ENCODE data around the gene ATP6AP1. TPM values are rescaled to one million over a fixed set of nuclear protein-coding genes. Genes with fewer than 3 reads are reported as not detected.

ATP6AP1 gene
- total RNA-seq, 2 experiments from 2014 or later: 38.5 to 39.6 TPM

DNA sequence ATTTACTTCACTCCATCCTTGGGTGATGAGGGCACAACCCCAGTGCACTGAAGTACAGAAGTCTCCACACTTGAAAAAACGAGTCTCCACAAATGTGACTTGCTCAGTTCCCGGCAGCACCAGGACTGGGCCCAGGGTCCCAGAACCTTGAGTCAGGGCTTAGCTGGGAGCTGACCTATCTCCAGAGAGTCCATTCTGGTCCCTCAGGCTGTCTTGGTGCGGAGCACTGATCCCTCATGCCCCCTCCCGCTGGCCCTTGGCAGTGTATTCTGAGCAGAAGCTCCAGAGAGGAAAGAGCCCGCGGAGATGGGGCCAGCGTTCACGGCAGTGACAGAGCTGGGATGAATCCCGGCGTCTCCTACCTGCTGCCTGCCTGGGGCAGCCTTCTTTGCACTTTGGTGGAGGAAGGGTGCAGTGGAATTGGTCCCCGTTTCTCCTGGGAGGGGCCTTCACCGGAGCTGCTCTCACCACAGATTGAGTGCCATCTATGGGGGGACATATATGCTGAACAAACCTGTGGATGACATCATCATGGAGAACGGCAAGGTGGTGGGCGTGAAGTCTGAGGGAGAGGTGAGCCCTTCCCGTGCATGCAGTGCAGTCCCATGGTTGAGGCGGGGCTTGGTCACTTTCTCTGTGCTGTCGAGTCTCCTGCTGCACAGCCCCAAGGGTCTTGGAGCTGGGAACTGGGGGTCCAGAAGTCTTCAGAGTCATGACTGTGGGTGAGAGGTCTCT lies 12.3 kb downstream of the ATP6AP1 start:
- CTCF ChIA-PET: interaction anchor here (0.9 kb wide), 1 partner anchor 93 kb away, joined by 3 read pairs; no protein-coding TSS in a partner anchor
- POLR2A ChIA-PET: no interaction called here

GRCh38 chrX:154441564-154441963 lies 13.1 kb downstream of the ATP6AP1 start:
- POLR2A ChIA-PET: no interaction called here

GRCh38 chrX:154441984-154442707 lies 13.7 kb downstream of the ATP6AP1 start:
- POLR2A ChIA-PET: no interaction called here
- CTCF ChIA-PET: no interaction called here

More at GRCh38 chrX:154441564-154441963, 13.1 kb downstream of the ATP6AP1 start:
- CTCF ChIA-PET: interaction anchor here (0.9 kb wide), 1 partner anchor 92 kb away, joined by 3 read pairs; no protein-coding TSS in a partner anchor

GRCh38 chrX:154443479-154443910 lies 15.0 kb downstream of the ATP6AP1 start:
- ChIA-PET CTCF (interaction anchor here (0.8 kb wide), 1 partner anchor 84 kb away, joined by 3 read pairs; no protein-coding TSS in a partner anchor), POLR2A (no interaction called here)

DNA sequence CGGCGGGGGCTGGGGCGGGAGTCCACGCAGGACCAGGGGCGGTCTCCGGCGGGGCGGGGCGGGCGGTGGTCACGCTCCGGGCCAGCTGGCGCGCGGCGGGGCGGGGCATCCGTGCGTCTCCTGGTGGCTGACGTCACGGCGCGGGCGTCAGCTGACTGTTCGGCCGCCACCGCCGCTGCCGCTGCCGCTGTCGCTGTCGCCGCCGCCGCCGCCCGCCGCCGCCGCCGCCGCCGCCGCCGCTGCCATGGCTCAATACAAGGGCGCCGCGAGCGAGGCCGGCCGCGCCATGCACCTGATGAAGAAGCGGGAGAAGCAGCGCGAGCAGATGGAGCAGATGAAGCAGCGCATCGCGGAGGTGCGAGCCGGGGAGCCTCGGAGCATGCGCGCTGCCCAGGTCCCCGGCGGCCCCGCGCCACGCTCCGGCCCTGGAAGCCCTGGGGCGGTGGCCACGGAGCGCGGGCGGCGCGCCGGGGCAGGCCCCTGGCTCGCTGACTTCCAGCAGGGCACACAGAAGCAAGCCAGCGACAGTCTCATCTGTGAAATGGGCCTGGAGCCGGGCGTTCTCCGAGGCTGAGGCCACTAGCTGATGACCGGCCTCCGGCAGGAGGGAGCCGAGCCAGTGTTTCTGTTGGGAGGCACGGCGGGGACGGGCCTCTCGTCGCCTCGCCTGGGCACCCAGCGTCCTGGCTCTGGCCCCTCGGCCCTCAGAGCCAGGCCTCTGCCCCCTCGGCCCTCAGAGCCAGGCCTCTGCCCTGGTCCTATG lies 15.7 kb downstream of the ATP6AP1 start, which contains the start of gene FAM50A:
Gene FAM50A, plus strand, starts transcription at position 150 of the 763 bp plus-strand sequence. Its CDS starts 95 bp downstream, at position 245.
- CTCF ChIA-PET: interaction anchor here (0.8 kb wide), 1 partner anchor 83 kb away, joined by 3 read pairs; no protein-coding TSS in a partner anchor
- POLR2A ChIA-PET: no interaction called here

GRCh38 chrX:154444755-154445246 lies 16.3 kb downstream of the ATP6AP1 start:
- ChIA-PET POLR2A (no interaction called here), CTCF (interaction anchor here (1.2 kb wide), 1 partner anchor 32 kb away, joined by 3 read pairs; no protein-coding TSS in a partner anchor)

- CTCF ChIA-PET: interaction anchor here (1.2 kb wide), 1 partner anchor 31 kb away, joined by 3 read pairs; no protein-coding TSS in a partner anchor
- POLR2A ChIA-PET: no interaction called here
Measured at GRCh38 chrX:154445776-154446175, 17.3 kb downstream of the ATP6AP1 start.

- ChIA-PET POLR2A (no interaction called here), CTCF (no interaction called here)
Measured at GRCh38 chrX:154446430-154446829, 18.0 kb downstream of the ATP6AP1 start.

- POLR2A ChIA-PET: no interaction called here
- CTCF ChIA-PET: no interaction called here
Measured at GRCh38 chrX:154448484-154448883, 20.0 kb downstream of the ATP6AP1 start.

DNA sequence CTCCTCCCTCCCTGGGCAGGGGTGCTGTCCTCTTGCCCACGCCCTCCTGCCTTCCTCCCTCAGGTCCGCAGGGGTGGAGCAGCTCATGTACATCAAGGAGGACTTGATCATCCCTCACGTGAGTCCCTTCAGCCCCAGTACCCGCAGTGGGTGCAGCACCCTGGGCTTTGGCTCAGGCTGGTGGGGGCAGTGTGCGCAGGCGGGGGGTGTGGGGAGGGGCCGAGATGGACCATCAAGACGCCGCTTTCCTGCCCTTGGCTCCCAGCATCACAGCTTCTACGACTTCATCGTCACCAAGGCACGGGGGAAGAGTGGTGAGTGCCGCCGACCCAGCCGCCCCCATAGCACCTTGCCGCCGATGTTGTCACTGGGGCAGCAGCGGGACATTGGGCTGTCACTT lies 21.1 kb downstream of the ATP6AP1 start:
- ChIA-PET CTCF (no interaction called here), POLR2A (interaction anchor here (0.5 kb wide), 1 partner anchor 75 kb away, joined by 3 read pairs; no protein-coding TSS in a partner anchor)

- CTCF ChIA-PET: no interaction called here
- POLR2A ChIA-PET: no interaction called here
Measured at GRCh38 chrX:154450312-154450711, 21.8 kb downstream of the ATP6AP1 start.

DNA sequence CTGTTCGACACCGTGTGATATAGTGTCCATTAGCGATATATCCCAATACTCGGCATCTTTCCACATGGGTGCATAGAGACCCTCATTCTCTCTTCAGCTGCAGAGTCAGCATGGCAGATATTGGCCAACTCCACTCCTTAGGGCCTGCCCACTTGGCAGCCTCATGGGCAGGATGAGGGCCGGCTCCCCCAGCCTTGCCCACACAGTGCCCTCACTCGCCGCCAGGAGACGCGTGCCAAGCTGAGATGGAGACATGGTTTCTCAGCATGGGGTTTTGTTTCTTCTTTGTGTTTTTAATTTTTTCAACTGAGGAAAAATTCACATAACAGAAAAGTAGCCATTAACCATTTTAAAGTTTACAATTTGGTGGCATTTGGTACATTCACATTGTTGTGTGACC lies 24.3 kb downstream of the ATP6AP1 start:
- CTCF ChIA-PET: interaction anchor here (0.8 kb wide), 1 partner anchor 83 kb away, joined by 4 read pairs; no protein-coding TSS in a partner anchor
- POLR2A ChIA-PET: no interaction called here

DNA sequence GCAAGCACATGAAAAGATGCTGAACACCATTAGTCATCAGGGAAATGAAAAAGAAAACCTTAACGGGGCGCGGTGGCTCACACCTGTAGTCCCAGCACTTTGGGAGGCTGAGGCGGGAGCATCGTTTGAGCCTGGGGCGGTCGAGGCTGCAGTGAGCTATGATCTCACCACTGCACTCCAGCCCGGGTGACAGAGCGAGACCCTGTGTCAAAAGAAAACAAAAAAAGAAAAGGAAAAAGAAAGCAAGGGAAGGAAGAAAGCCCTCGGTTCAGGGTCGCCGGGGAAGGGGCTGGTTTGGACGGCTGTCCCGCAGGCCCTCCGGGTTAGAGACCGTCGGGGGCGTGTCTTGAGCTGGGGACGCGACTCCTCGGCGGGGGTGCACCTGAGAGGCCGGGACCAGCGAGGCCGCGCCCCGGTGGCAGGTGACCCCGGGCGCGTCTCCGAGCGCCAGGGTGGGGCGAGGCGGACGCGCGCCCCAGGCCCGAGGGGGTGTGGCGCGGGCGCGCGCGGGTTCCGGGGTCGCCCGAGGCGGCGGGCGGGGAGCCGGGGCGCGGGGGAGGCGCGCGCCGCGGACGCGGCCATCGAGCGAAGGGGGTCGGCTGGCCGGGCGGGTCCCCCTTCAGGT lies 29.1 kb downstream of the ATP6AP1 start:
- CTCF ChIA-PET: no interaction called here
- POLR2A ChIA-PET: interaction anchor here (1.0 kb wide), 1 partner anchor 29 kb away, joined by 3 read pairs; the partner anchor contains the start of gene ATP6AP1

- ChIA-PET CTCF (no interaction called here), POLR2A (interaction anchor here (1.0 kb wide), 1 partner anchor 30 kb away, joined by 3 read pairs; the partner anchor contains the start of gene ATP6AP1)
Measured at GRCh38 chrX:154458116-154458953, 29.9 kb downstream of the ATP6AP1 start, which contains the start of gene PLXNA3. Gene PLXNA3, plus strand, starts transcription at chrX:154458281. Its CDS starts 1,903 bp downstream, at chrX:154460184.

DNA sequence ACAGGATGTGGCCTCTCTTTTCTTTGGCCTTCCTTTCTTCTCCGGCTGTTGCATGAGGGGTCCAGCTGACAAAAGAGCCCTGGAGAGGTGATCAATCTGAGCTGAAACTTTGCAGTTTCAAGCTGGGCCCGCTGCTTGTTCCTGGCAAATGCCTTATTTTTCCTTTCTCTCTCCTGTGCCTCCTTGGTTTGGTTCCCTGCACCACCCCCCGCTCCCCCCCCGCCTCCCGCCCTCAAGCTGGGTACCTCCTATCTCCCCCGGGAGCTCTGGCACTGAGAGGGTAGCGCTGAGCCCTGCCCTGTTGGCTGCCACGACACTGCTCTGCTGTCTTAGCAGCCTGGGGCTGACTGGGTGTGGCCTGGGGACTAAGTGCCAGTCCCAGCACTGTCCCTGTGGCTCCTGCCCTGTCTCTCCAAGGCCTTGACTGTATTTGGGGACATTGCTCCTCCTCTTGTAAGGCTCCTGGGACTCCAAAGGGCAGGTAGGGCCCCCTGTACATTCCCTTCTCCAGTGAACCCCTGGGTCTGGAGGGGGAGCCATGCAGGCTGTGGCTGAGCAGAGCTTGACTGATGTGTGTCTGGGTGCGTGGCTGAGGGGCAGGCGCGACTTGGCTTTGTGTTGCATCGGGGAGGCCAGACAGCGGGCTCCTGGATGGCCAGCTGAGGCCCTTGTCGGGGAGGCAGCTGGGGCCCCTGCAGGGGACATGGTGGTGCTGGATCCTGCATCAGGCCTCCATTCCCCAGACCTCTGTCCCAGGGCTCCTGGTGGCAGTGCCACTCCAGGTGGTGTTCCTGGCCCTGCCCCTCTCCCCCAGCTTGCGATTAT lies 30.7 kb downstream of the ATP6AP1 start:
- ChIA-PET CTCF (no interaction called here), POLR2A (interaction anchor here (1.0 kb wide), 1 partner anchor 31 kb away, joined by 3 read pairs; the partner anchor contains the start of gene ATP6AP1)

DNA sequence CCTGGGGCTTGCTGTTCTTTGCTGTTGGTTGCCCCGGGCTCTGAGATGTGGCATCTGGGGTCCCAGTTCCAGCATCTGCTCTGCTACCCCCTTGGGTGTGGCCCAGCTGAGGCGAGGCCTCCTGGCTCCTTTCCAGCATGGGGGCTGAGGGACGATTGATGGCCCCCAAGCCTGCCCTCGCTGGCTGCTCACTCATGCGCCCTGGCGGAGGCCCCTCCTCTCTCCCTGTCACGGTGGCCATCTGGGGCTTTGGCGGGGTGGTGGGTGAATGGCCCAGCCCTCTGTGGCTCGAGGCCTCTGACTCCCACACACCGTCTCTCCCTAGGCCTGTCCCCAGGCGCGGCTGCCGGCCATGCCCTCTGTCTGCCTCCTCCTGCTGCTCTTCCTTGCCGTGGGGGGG lies 31.4 kb downstream of the ATP6AP1 start:
- POLR2A ChIA-PET: no interaction called here

DNA sequence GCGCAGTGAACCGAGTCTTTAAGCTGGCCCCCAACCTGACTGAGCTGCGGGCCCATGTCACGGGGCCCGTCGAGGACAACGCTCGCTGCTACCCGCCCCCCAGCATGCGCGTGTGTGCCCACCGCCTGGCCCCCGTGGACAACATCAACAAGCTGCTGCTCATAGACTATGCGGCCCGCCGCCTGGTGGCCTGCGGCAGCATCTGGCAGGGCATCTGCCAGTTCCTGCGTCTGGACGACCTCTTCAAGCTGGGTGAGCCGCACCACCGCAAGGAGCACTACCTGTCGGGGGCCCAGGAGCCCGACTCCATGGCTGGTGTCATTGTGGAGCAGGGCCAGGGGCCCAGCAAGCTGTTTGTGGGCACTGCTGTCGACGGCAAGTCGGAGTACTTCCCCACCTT lies 31.8 kb downstream of the ATP6AP1 start:
- POLR2A ChIA-PET: no interaction called here

More for the DNA sequence above, 31.4 kb downstream of the ATP6AP1 start:
- CTCF ChIA-PET: no interaction called here

More for the DNA sequence above, 31.8 kb downstream of the ATP6AP1 start:
- CTCF ChIA-PET: no interaction called here
